Measurements from ENCODE around the gene ARHGAP26.
A peak's percentile ranks its signal among the peaks of the same experiment; 100 is the strongest.

Gene ARHGAP26

DNA sequence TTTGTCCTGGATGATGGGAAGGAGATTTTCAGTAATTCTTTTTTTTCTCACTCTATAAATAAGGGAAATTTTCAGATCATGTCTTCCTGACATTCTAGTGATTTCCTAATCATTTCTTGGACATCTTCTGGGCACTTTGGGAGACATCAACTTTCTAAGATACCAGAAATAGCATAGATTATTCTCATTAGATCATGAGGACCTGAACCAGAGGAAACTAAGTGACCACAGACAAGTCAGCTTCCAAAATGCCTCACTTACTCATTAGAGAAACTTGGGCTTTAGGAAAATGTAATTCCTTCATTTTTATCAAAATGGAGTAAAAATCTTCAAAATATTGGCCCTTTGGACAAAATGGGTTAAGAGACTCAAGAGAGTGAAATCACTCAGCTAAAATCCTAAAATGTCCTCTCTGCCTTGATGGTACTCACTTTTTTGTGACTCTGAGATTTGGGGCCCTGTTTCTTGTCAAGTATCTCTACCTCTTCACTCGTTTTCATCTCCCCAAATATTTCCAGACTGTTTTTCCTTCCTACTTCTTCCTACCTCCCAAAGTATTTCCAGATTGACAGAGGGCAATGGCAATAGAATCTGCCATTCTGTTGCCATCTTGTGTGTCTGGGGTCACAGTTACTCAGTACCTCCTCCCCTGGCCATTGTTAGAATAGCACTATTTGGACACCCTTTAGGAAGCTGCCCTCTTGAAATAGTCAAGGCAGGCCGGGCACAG lies 438.8 kb downstream of the ARHGAP26 start:
- Histone ChIP-seq H3K27me3 (ENCODE audit: insufficient read depth, low read length) (no peaks in the 10 kb centered on the region), H3K9me3 (ENCODE audit: low read length) (no peaks in the 10 kb centered on the region), H3K9ac (ENCODE audit: low read length) (no peak overlapping the region), H3K27ac (ENCODE audit: low read depth, low read length, poor library complexity, severe bottlenecking) (no peak overlapping the region), H3K9me2 (ENCODE audit: low read depth, low read length) (no peaks in the 10 kb centered on the region), H3K36me3 (ENCODE audit: insufficient read depth, low read length) (no peaks in the 10 kb centered on the region), H3K4me2 (ENCODE audit: low read length) (no peak overlapping the region), H2AFZ (ENCODE audit: low read length) (no peak overlapping the region), H3F3A (ENCODE audit: insufficient read depth, low read length) (no peaks in the 10 kb centered on the region), H4K20me1 (ENCODE audit: insufficient read depth, low read length) (no peaks in the 10 kb centered on the region), H3K4me1 (ENCODE audit: insufficient read depth, low read length, severe bottlenecking) (peaks cover 43% of the 10 kb centered on the region), H3K79me2 (ENCODE audit: insufficient read depth, low read length) (no peaks in the 10 kb centered on the region), H3K4me3 (ENCODE audit: low read depth, low read length, poor library complexity, severe bottlenecking) (no peak overlapping the region)
- TF ChIP-seq, protein P1, sequence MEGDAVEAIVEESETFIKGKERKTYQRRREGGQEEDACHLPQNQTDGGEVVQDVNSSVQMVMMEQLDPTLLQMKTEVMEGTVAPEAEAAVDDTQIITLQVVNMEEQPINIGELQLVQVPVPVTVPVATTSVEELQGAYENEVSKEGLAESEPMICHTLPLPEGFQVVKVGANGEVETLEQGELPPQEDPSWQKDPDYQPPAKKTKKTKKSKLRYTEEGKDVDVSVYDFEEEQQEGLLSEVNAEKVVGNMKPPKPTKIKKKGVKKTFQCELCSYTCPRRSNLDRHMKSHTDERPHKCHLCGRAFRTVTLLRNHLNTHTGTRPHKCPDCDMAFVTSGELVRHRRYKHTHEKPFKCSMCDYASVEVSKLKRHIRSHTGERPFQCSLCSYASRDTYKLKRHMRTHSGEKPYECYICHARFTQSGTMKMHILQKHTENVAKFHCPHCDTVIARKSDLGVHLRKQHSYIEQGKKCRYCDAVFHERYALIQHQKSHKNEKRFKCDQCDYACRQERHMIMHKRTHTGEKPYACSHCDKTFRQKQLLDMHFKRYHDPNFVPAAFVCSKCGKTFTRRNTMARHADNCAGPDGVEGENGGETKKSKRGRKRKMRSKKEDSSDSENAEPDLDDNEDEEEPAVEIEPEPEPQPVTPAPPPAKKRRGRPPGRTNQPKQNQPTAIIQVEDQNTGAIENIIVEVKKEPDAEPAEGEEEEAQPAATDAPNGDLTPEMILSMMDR (IDR thresholded peaks at IDR 0.05; ENCODE audit: low read length) = peak; percentile 55
- TF ChIP-seq EZH2 (IDR thresholded peaks at IDR 0.05; ENCODE audit: borderline replicate concordance, low read length) = no peak

DNA sequence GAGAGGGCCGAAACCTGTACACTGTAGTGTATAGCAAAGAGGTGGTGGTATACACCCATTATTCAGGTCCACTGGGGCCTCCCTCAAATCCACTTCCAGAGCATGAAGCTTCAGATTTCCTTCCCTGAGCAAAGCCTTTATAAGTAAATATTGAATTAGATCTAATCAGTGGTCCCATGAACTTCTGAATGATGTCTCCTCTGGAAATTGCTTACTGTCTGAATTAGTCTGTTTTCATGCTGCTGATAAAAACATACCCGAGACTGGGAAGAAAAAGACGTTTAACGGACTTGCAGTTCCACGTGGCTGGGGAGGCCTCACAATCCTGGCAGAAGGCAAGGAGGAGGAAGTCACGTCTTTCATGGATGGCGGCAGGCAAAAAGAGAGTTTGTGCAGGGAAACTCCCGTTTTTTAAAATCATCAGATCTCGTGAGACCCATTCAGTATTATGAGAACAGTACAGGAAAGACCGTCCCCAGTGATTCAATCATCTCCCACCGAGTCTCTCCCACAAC lies 439.8 kb downstream of the ARHGAP26 start:
- H3K27me3 ChIP-seq (ENCODE audit: insufficient read depth, low read length) = no peaks in the 10 kb centered on the region
- H4K20me1 ChIP-seq (ENCODE audit: insufficient read depth, low read length) = no peaks in the 10 kb centered on the region
- no peak for TF ChIP-seq EZH2 (IDR thresholded peaks at IDR 0.05; ENCODE audit: borderline replicate concordance, low read length)
- TF ChIP-seq, protein P1 (IDR thresholded peaks at IDR 0.05; ENCODE audit: low read length) = no peak
- no peaks in the 10 kb centered on the region for H3K9me2 ChIP-seq (ENCODE audit: low read depth, low read length)
- H3K4me3 ChIP-seq (ENCODE audit: low read depth, low read length, poor library complexity, severe bottlenecking) = no peak overlapping the region
- no peak overlapping the region for H2AFZ ChIP-seq (ENCODE audit: low read length)
- no peak overlapping the region for H3K4me2 ChIP-seq (ENCODE audit: low read length)
- no peaks in the 10 kb centered on the region for H3K9me3 ChIP-seq (ENCODE audit: low read length)
- H3K4me1 ChIP-seq (ENCODE audit: insufficient read depth, low read length, severe bottlenecking) = peaks cover 53% of the 10 kb centered on the region
- H3K79me2 ChIP-seq (ENCODE audit: insufficient read depth, low read length) = no peaks in the 10 kb centered on the region
- H3K27ac ChIP-seq (ENCODE audit: low read depth, low read length, poor library complexity, severe bottlenecking) = no peak overlapping the region
- no peak overlapping the region for H3K9ac ChIP-seq (ENCODE audit: low read length)
- H3K36me3 ChIP-seq (ENCODE audit: insufficient read depth, low read length) = no peaks in the 10 kb centered on the region
- no peaks in the 10 kb centered on the region for H3F3A ChIP-seq (ENCODE audit: insufficient read depth, low read length)

DNA sequence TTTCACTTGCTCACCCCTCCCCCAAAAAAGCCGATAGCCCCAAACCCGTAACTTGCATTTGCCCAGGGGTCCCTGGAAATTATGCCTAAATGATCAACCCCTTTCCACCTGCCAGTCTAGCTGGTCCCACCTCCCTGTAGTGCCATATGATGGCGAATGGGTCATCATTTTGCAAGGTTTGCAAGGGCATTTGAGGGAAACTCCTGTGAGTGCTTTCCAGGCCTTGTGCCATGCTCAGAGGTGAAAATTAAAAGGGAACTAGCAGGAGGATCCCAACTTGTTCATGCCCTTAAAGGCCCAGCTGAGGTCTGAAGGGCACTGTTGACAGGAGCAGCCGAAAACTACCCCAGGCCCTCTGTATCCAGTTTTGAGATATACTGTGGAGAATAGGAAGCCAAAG lies 440.4 kb downstream of the ARHGAP26 start:
- H4K20me1 ChIP-seq (ENCODE audit: insufficient read depth, low read length) = no peaks in the 10 kb centered on the region
- TF ChIP-seq, protein P1 (IDR thresholded peaks at IDR 0.05; ENCODE audit: low read length) = no peak
- no peak for TF ChIP-seq EZH2 (IDR thresholded peaks at IDR 0.05; ENCODE audit: borderline replicate concordance, low read length)
- H3K9me3 ChIP-seq (ENCODE audit: low read length) = no peaks in the 10 kb centered on the region
- H3K9me2 ChIP-seq (ENCODE audit: low read depth, low read length) = no peaks in the 10 kb centered on the region
- no peaks in the 10 kb centered on the region for H3K79me2 ChIP-seq (ENCODE audit: insufficient read depth, low read length)
- no peaks in the 10 kb centered on the region for H3K36me3 ChIP-seq (ENCODE audit: insufficient read depth, low read length)
- H3K4me1 ChIP-seq (ENCODE audit: insufficient read depth, low read length, severe bottlenecking) = peaks cover 59% of the 10 kb centered on the region
- peaks cover 6% of the 10 kb centered on the region; the same call in 1 of the 2 replicates for H3F3A ChIP-seq (ENCODE audit: insufficient read depth, low read length)
- H3K9ac ChIP-seq (ENCODE audit: low read length) = no peak overlapping the region
- no peaks in the 10 kb centered on the region for H3K27me3 ChIP-seq (ENCODE audit: insufficient read depth, low read length)
- no peak overlapping the region for H3K27ac ChIP-seq (ENCODE audit: low read depth, low read length, poor library complexity, severe bottlenecking)
- no peak overlapping the region for H3K4me2 ChIP-seq (ENCODE audit: low read length)
- no peak overlapping the region for H2AFZ ChIP-seq (ENCODE audit: low read length)
- H3K4me3 ChIP-seq (ENCODE audit: low read depth, low read length, poor library complexity, severe bottlenecking) = no peak overlapping the region
